ENCODE measurements around the gene TIAM2. TPM values are rescaled to one million over a fixed set of nuclear protein-coding genes. Genes with fewer than 3 reads are reported as not detected.

Gene TIAM2
- total RNA-seq = 5.0 and 8.9 TPM in 2 replicates

GRCh38 chr6:154995254-154996015, at the start of gene TIAM2:
TIAM2 (plus strand) TSS chr6:154995315; CDS start chr6:155129224, 133,909 bp downstream.

GRCh38 chr6:155263373-155264063, 268.4 kb downstream of the TIAM2 start, which contains the start of gene CLDN20:
CLDN20 (plus strand) TSS chr6:155264013; CDS start chr6:155275720, 11,707 bp downstream.

